B cell (primary cell): ENCODE results near the gene GRIK5. TPM values are rescaled to one million over a fixed set of nuclear protein-coding genes. Genes with fewer than 3 reads are reported as not detected.

Experiments used
- ATAC-seq: fragments of 200-7000 bp; cut with Tn5 transposase; one replicate; pipeline ENCODE4 v1.10.0; 2021; ENCODE audit warnings: low read depth, mild to moderate bottlenecking, moderate number of reproducible peaks, moderate library complexity
- CTCF ChIA-PET: fragments of 350-600 bp; sonication (Branson Sonifier 250); formaldehyde crosslinking; loops from one replicate; lab custom pipeline; 2021; ENCODE audit warnings: antibody characterized with exemption, inconsistent platforms; lab: Charles Lee
- POLR2A ChIA-PET: fragments of 350-600 bp; sonication (Branson Sonifier 250); formaldehyde crosslinking; loops from one replicate; lab custom pipeline; 2021; ENCODE audit warnings: antibody characterized with exemption; lab: Charles Lee
- DNase-seq: peaks from one replicate; pipeline ENCODE4 v3.0.0; 2013
- H2AFZ ChIP-seq: 2 replicates; pipeline ENCODE4 v1.6.1; 2012; ENCODE audit warnings: mild to moderate bottlenecking, low read depth, low read length; ENCODE audit not compliant: insufficient read depth, poor library complexity, severe bottlenecking
- H3K27ac ChIP-seq, 2 donors: 1 replicate in 1 of 2; 2 replicates in 1 of 2; pipeline ENCODE4 v1.5.1; 2012 to 2013; ENCODE audit warnings: low read length in 2 of 2, mild to moderate bottlenecking in 2 of 2, moderate library complexity in 1 of 2
- H3K27me3 ChIP-seq, 4 experiments: fragments of 200-600 bp in 1 of 4; sonication (generic) in 1 of 4; replicated peaks in 1 of 4; 1 replicate in 2 of 4; 2 replicates in 2 of 4; pipeline versions ENCODE4 v1.6.1 to v1.7.0; 2013 to 2016; ENCODE audit warnings: low read length in 3 of 4, mild to moderate bottlenecking in 2 of 4, mixed read lengths in 1 of 4, moderate library complexity in 1 of 4; ENCODE audit not compliant: insufficient read depth in 4 of 4, control insufficient read depth in 3 of 4; ENCODE audit errors: control extremely low read depth in 1 of 4
- H3K36me3 ChIP-seq, 2 experiments: replicated peaks in 1 of 2; 1 replicate in 1 of 2; 2 replicates in 1 of 2; pipeline versions ENCODE4 v1.6.1 to v1.7.1; 2013; ENCODE audit warnings: low read length in 1 of 2; ENCODE audit not compliant: insufficient read depth in 2 of 2, control insufficient read depth in 1 of 2; ENCODE audit errors: control extremely low read depth in 1 of 2, extremely low read depth in 1 of 2
- H3K4me1 ChIP-seq, 2 donors: fragments of 200-600 bp in 1 of 2; sonication (generic) in 1 of 2; 1 replicate in 1 of 2; 2 replicates in 1 of 2; pipeline versions ENCODE4 v1.5.1 to v1.6.1; 2013 to 2017; ENCODE audit warnings: low read length in 2 of 2; ENCODE audit not compliant: control insufficient read depth in 2 of 2, insufficient read depth in 2 of 2
- H3K4me2 ChIP-seq: replicated peaks from 2 replicates; pipeline ENCODE3; 2012; ENCODE audit warnings: mild to moderate bottlenecking, low read depth, low read length; ENCODE audit not compliant: poor library complexity, severe bottlenecking
- H3K4me3 ChIP-seq, 5 experiments: fragments of 200-600 bp in 1 of 5; sonication (generic) in 1 of 5; 1 replicate in 3 of 5; 2 replicates in 2 of 5; pipeline versions ENCODE4 v1.5.1 to v1.7.0; 2011 to 2016; ENCODE audit warnings: low read length in 4 of 5, mild to moderate bottlenecking in 4 of 5, low read depth in 2 of 5, control low read depth in 1 of 5, moderate library complexity in 1 of 5; ENCODE audit not compliant: insufficient read depth in 1 of 5; ENCODE audit errors: control extremely low read depth in 1 of 5, extremely low read depth in 1 of 5
- H3K79me2 ChIP-seq: fragments of 200-600 bp; sonication (generic); one replicate; pipeline ENCODE4 v1.6.0; 2016; ENCODE audit warnings: low read length; ENCODE audit not compliant: control insufficient read depth, insufficient read depth
- H3K9ac ChIP-seq: fragments of 200-600 bp; sonication (generic); 2 replicates; pipeline ENCODE4 v1.6.1; 2017; ENCODE audit warnings: mild to moderate bottlenecking, low read length, moderate library complexity
- H3K9me3 ChIP-seq, 3 donors: one replicate each; pipeline versions ENCODE4 v1.6.1 to v1.7.1; 2013; ENCODE audit warnings: low read length in 2 of 3; ENCODE audit not compliant: control insufficient read depth in 2 of 3, insufficient read depth in 1 of 3; ENCODE audit errors: control extremely low read depth in 1 of 3
- H4K20me1 ChIP-seq: 2 replicates; pipeline ENCODE4 v1.6.0; 2012; ENCODE audit warnings: mild to moderate bottlenecking, low read length; ENCODE audit not compliant: insufficient read depth, control insufficient read depth, poor library complexity, severe bottlenecking
- H3K27ac Mint-ChIP-seq: one replicate; pipeline ENCODE4 v1.8.0; 2021; ENCODE audit warnings: mixed read lengths
- H3K27me3 Mint-ChIP-seq: one replicate; pipeline ENCODE4 v1.8.0; 2021; ENCODE audit warnings: mixed read lengths
- H3K4me1 Mint-ChIP-seq: one replicate; pipeline ENCODE4 v1.8.0; 2021; ENCODE audit warnings: mixed read lengths
- H3K4me3 Mint-ChIP-seq: one replicate; pipeline ENCODE4 v1.8.0; 2021; ENCODE audit warnings: mixed read lengths
- H3K9me3 Mint-ChIP-seq: one replicate; pipeline ENCODE4 v1.8.0; 2022; ENCODE audit warnings: mixed read lengths; ENCODE audit not compliant: insufficient read depth
- CTCF ChIP-seq: fragments of 200-600 bp; IDR thresholded peaks from one replicate; pipeline ENCODE4 v1.8.0; 2022; ENCODE audit warnings: antibody characterized with exemption, mild to moderate bottlenecking
- EZH2 ChIP-seq: IDR thresholded peaks from 2 replicates; pipeline ENCODE4 v1.6.1; 2012; ENCODE audit warnings: borderline replicate concordance, low read depth, mild to moderate bottlenecking, moderate library complexity, low read length; ENCODE audit not compliant: insufficient read depth, poor library complexity, severe bottlenecking
- WGBS: methylation state at CpG from one replicate; pipeline ENCODE4 v1.1.5; 2013; ENCODE audit warnings: missing lambda C conversion rate; ENCODE audit not compliant: insufficient coverage; 5-methylcytosine and 5-hydroxymethylcytosine counted together
- intact Hi-C: fragments of 100-400 bp; cut with micrococcal nuclease; formaldehyde crosslinking; loops from one replicate; pipeline ENCODE4 v1.10.0; 2022
- polyA plus RNA-seq: library from polyadenylated mRNA; depleted of rRNA; stranded (reverse); fragments of >200 nt; gene quantifications from 2 replicates; pipeline ENCODE4 v1.2.3, GENCODE V29; 2012
- total RNA-seq, 2 donors: library from RNA; stranded (reverse); fragments of 120-200 nt in 1 of 2; gene quantifications; 1 replicate in 1 of 2; 2 replicates in 1 of 2; pipeline versions ENCODE4 v1.2.3 to v1.2.4, GENCODE V29; 2013 to 2022

GRIK5 gene
- total and polyA plus RNA-seq, 2 donors (not counting 1 experiment from before 2014, with no cell fraction given) = 0.09 to 0.27 TPM

DNA sequence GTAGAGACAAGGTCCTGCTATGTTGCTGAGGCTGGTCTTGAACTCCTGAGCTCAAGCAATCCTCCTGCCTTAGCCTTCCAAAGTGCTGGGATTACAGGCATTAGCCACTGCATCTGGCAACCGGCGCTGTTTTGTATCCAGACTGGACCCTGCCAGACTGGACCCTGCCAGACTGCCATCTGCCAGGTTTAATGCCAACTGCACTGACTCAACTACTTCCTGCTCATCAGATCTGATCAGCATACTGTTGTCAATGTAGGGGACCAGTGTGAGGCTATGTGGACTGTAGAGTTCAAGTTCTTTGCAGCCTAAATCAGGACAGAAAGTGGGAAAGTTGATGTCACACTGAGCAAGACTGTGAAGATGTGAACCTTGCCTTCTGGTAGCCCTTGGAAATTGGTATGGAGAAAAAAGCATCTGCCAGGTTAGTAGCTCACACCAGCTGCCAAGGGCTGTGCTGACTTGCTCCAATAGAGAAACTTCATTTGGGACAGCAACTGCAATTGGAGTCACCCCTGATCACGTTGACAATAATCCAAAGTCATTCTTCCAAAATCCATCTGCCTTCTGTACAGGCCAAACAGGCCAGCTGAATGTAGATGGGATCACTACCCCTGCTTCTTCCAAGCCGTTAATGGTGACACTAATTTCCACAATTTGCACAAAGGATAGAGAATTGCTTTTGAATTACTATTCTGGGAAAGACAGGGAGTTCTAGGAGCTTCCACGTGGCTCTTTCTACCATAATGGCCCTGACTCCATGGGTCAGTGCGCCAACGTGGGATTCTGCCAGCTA lies 39.2 kb downstream of the GRIK5 start:
- Histone ChIP-seq H3K9me3 (no peaks in the 10 kb centered on the region), H3K4me1 (peaks cover 0 to 5% of the 10 kb centered on the region in 2 donors), H4K20me1 (no peaks in the 10 kb centered on the region), H3K27me3 (peaks cover 0 to 8% (median 0%) of the 10 kb centered on the region in 4 experiments), H2AFZ (no peak overlapping the region), H3K4me2 (no peak overlapping the region), H3K36me3 (no peaks in the 10 kb centered on the region), H3K4me3 (no peak overlapping the region), H3K27ac (no peak overlapping the region), H3K9ac (no peak overlapping the region), H3K79me2 (no peaks in the 10 kb centered on the region)
- H3K27me3 Mint-ChIP-seq = peaks cover 22% of the 10 kb centered on the region
- ATAC-seq = no peak
- ChIA-PET CTCF (interaction anchor here (0.7 to 1.4 kb wide), 4 partner anchors 10 to 61 kb away, joined by 3 to 4 read pairs (median 3); no protein-coding TSS in a partner anchor), POLR2A (no interaction called here)
- H3K4me1 Mint-ChIP-seq = peaks cover 6% of the 10 kb centered on the region
- no peaks in the 10 kb centered on the region for H3K9me3 Mint-ChIP-seq
- no peak overlapping the region for H3K4me3 Mint-ChIP-seq
- no peak overlapping the region for H3K27ac Mint-ChIP-seq
- DNase-seq = no peak
- intact Hi-C loops = no loop called here
- 84% methylated on average over 6 of the region's 7 CpGs for WGBS
- no peak for TF ChIP-seq EZH2
- no peak for TF ChIP-seq CTCF
